Gastroesophageal sphincter (tissue), 4 donors: Measurements from ENCODE around the gene C1orf167. TPM values are rescaled to one million over a fixed set of nuclear protein-coding genes. Genes with fewer than 3 reads are reported as not detected.

ENCODE experiments used
- ATAC-seq: fragments of 150-250 bp; one replicate; pipeline ENCODE4 v1.9.1; 2016; ENCODE audit warnings: mild to moderate bottlenecking, moderate library complexity
- H3K27ac ChIP-seq, 4 donors: fragments of 200-600 bp; sonication (generic) in 3 of 4; 1 replicate in 3 of 4; 2 replicates in 1 of 4; pipeline ENCODE4 v1.5.1; 2016 to 2019
- H3K27me3 ChIP-seq: fragments of 200-600 bp; sonication (generic); one replicate; pipeline ENCODE4 v1.5.1; 2019
- H3K36me3 ChIP-seq, 2 donors: fragments of 200-600 bp; sonication (generic); one replicate each; pipeline ENCODE4 v1.5.1; 2019; ENCODE audit warnings: control low read depth in 1 of 2
- H3K4me1 ChIP-seq, 3 donors: fragments of 200-600 bp; sonication (generic); 1 replicate in 2 of 3; 2 replicates in 1 of 3; pipeline ENCODE4 v1.5.1; 2016 to 2019; ENCODE audit warnings: control low read depth in 2 of 3
- H3K4me3 ChIP-seq, 2 donors: fragments of 200-600 bp; sonication (generic); one replicate each; pipeline ENCODE4 v1.5.1; 2019; ENCODE audit warnings: mild to moderate bottlenecking in 1 of 2, moderate library complexity in 1 of 2
- H3K9me3 ChIP-seq, 3 donors: fragments of 200-600 bp; sonication (generic); one replicate each; pipeline ENCODE4 v1.5.1; 2017 to 2019; ENCODE audit warnings: control low read depth in 2 of 3
- EP300 ChIP-seq: sonication (generic); formaldehyde crosslinking; IDR thresholded peaks from one replicate; pipeline ENCODE4 v1.6.1; 2017; ENCODE audit warnings: antibody characterized with exemption, mild to moderate bottlenecking
- POLR2A ChIP-seq, 2 donors: fragments of 450-650 bp; IDR thresholded peaks; one replicate each; pipeline ENCODE4 v1.6.1; 2017; ENCODE audit warnings: antibody characterized with exemption in 2 of 2, mild to moderate bottlenecking in 2 of 2, moderate library complexity in 1 of 2
- POLR2AphosphoS5 ChIP-seq: sonication (generic); formaldehyde crosslinking; IDR thresholded peaks from one replicate; pipeline ENCODE4 v1.6.1; 2017; ENCODE audit warnings: antibody characterized with exemption
- WGBS, 2 donors: methylation state at CpG; one replicate each; pipeline ENCODE4 v1.1.5; 2018; ENCODE audit warnings: low coverage in 1 of 2; 5-methylcytosine and 5-hydroxymethylcytosine counted together
- total RNA-seq, 4 donors: library from RNA; depleted of rRNA; stranded (reverse); fragments of >200 nt; gene quantifications; one replicate each; pipeline ENCODE4 v1.1.0, GENCODE V29; 2016
- TF ChIP-seq, protein P1 (sequence below), 4 experiments: fragments of 200-600 bp in 2 of 4; fragments of 450-650 bp in 2 of 4; sonication (generic) in 1 of 4; IDR thresholded peaks; one replicate each; pipeline ENCODE4 v1.5.1; 2017 to 2019; ENCODE audit warnings: antibody characterized with exemption in 4 of 4, mild to moderate bottlenecking in 2 of 4, moderate library complexity in 2 of 4

The C1orf167 gene
- total RNA-seq, 4 donors from 2014 or later = 0.35 to 1.4 (median 0.75) TPM

DNA sequence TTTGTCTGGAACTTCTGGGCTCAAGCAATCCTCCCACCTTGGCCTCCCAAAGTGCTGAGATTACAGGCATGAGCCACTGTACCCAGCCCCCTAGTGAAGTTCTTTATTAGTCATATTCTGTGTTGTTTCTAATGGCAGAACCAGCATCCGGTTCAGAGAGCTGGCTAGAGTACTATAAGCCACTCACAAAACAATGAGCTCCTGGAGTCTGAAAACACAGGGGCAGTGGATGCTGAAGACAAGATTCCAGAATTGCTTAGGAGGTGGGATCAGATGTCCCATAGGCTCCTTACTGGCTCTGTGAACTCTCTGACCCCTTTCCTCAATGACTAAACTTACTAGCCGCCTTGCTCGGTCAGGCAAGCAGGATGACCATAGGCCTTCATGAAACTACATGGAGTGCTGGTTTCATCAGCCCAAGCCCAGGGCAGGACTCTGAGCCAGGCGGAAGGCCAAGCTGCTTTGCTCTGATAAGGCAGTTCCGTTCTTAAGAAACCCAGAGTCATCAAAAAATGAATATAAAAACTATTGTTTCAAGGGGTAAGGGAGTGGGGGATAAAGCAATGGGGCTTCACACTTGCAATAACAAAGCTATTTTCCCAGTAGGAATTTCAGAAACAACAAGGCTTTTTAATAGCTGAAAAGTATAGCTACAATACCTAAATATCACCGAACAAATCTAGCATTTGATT lies 35.7 kb downstream of the C1orf167 start:
- WGBS, 2 donors = 75 to 100% methylated on average over 1 to 4 of the region's 6 CpGs
- Histone ChIP-seq H3K36me3 (peaks cover 0 to 77% of the 10 kb centered on the region in 2 donors), H3K27ac (peak overlapping the region in 3 of 4 donors; percentile 41 to 45 (median 43)), H3K4me1 (peaks cover 0 to 31% (median 0%) of the 10 kb centered on the region in 3 donors), H3K4me3 (no peak overlapping the region), H3K9me3 (no peaks in the 10 kb centered on the region), H3K27me3 (no peaks in the 10 kb centered on the region)
- TF ChIP-seq, protein P1, sequence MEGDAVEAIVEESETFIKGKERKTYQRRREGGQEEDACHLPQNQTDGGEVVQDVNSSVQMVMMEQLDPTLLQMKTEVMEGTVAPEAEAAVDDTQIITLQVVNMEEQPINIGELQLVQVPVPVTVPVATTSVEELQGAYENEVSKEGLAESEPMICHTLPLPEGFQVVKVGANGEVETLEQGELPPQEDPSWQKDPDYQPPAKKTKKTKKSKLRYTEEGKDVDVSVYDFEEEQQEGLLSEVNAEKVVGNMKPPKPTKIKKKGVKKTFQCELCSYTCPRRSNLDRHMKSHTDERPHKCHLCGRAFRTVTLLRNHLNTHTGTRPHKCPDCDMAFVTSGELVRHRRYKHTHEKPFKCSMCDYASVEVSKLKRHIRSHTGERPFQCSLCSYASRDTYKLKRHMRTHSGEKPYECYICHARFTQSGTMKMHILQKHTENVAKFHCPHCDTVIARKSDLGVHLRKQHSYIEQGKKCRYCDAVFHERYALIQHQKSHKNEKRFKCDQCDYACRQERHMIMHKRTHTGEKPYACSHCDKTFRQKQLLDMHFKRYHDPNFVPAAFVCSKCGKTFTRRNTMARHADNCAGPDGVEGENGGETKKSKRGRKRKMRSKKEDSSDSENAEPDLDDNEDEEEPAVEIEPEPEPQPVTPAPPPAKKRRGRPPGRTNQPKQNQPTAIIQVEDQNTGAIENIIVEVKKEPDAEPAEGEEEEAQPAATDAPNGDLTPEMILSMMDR (IDR thresholded peaks at IDR 0.05) = no peak
- no peak for TF ChIP-seq POLR2A (IDR thresholded peaks at IDR 0.05)
- peak; percentile 47 for ATAC-seq

DNA sequence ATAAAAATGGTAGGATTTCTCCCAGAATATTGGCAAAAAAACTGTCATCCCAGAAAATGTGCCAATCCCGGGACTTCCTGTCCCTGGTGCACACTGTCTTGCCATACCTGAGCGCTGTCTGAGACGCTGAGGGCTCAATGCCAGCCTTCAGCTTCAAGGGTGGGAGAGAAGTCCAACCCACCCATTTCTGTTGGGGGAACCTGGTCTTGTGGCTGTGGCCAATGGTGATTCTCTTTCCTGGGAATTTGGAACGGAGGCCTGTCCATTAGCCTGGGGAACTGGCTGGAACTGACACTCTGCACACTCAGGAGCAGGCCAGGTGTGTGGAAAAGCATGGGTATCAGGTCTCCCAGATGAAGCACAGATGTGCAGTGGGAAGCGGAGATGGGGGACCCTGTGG lies 37.1 kb downstream of the C1orf167 start:
- TF ChIP-seq POLR2AphosphoS5 (no peak), EP300 (no peak), POLR2A (IDR thresholded peaks at IDR 0.05) (no peak)
- TF ChIP-seq, protein P1 (IDR thresholded peaks at IDR 0.05) = no peak
- 88 to 100% methylated on average over 3 to 4 of the region's 5 CpGs for WGBS, 2 donors
- ATAC-seq = no peak
- H3K4me1 ChIP-seq = peaks cover 0 to 44% (median 4%) of the 10 kb centered on the region in 3 donors
- no peaks in the 10 kb centered on the region for H3K27me3 ChIP-seq
- peaks cover 0 to 63% of the 10 kb centered on the region in 2 donors for H3K36me3 ChIP-seq
- H3K27ac ChIP-seq = peak overlapping the region in 1 of 4 donors; percentile 45
- H3K4me3 ChIP-seq = no peak overlapping the region
- H3K9me3 ChIP-seq = no peaks in the 10 kb centered on the region

DNA sequence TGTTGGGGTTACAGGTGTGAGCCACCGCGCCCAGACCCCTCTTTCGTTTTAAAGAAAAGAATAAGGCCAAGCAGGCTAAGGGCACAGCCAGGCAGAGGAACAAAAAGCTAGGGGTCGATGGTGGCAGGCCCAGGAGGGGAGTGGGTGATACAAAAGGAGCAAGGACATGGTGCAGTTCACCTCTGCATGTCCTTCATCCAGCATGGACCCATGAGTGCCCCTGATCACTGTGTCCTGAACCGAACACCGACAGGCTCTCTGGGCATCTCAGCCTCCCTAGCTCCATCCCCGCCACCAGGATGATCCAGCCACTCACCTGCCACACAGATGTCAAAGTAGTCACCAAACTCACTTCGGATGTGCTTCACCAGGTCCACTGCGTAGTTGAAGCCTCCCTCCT lies 37.9 kb downstream of the C1orf167 start:
- TF ChIP-seq, protein P1 (IDR thresholded peaks at IDR 0.05) = no peak
- TF ChIP-seq POLR2AphosphoS5 = no peak
- no peak for TF ChIP-seq POLR2A (IDR thresholded peaks at IDR 0.05)
- TF ChIP-seq EP300 = no peak
- H3K4me1 ChIP-seq = peaks cover 0 to 52% (median 10%) of the 10 kb centered on the region in 3 donors
- peak overlapping the region in 2 of 4 donors; percentile 11 to 12 for H3K27ac ChIP-seq
- H3K36me3 ChIP-seq = peaks cover 0 to 55% of the 10 kb centered on the region in 2 donors
- no peak overlapping the region for H3K4me3 ChIP-seq
- ATAC-seq = no peak
- no peaks in the 10 kb centered on the region for H3K9me3 ChIP-seq
- H3K27me3 ChIP-seq = no peaks in the 10 kb centered on the region
- 100% methylated on average over 2 of the region's 9 CpGs for WGBS, 2 donors

DNA sequence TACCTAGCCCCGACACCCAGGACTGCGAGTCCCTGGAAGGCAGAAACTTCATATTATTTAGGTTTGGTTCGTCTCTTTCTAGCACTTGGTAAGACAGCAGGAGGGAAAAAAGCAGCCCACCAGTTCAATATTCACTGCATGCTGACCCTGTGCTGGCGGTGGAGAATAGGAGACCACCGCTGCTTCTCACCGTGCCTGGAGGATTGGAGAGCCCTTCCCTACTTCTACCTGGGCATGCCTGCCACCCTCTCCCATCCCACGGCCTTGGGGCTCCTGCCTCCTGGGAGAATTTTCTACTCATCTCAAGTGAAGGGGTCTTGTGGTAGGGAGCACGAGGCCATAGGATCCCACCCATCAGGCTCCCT lies 38.4 kb downstream of the C1orf167 start:
- no peak for TF ChIP-seq POLR2AphosphoS5
- TF ChIP-seq, protein P1 (IDR thresholded peaks at IDR 0.05) = no peak
- no peak for TF ChIP-seq POLR2A (IDR thresholded peaks at IDR 0.05)
- Histone ChIP-seq H3K9me3 (no peaks in the 10 kb centered on the region), H3K36me3 (peaks cover 0 to 50% of the 10 kb centered on the region in 2 donors), H3K4me3 (no peak overlapping the region), H3K4me1 (peaks cover 0 to 55% (median 10%) of the 10 kb centered on the region in 3 donors), H3K27me3 (no peaks in the 10 kb centered on the region), H3K27ac (peak overlapping the region in 2 of 4 donors; percentile 11 to 12)
- no peak for ATAC-seq
- WGBS, 2 donors = 80 to 100% methylated on average over 2 to 3 of the region's 8 CpGs
